Lung (tissue), 12 donors: Measurements from ENCODE around the gene SCAMP4. TPM values are rescaled to one million over a fixed set of nuclear protein-coding genes. Genes with fewer than 3 reads are reported as not detected.

ENCODE experiments used
- ATAC-seq: fragments of 200-7000 bp; cut with Tn5 transposase; one replicate; pipeline ENCODE4 v1.9.1; 2020; ENCODE audit warnings: moderate number of reproducible peaks; ENCODE audit not compliant: insufficient read depth, low FRiP score
- DNase-seq, 3 donors: peaks; one replicate each; pipeline ENCODE4 v3.0.0-alpha.2; 2013 to 2017
- H3K27ac ChIP-seq, 2 donors: one replicate each; pipeline ENCODE4 v1.5.1; 2013; ENCODE audit warnings: mild to moderate bottlenecking in 2 of 2, moderate library complexity in 2 of 2, control low read depth in 1 of 2, inconsistent platforms in 1 of 2, low read depth in 1 of 2, low read length in 1 of 2
- H3K27me3 ChIP-seq, 3 donors: one replicate each; pipeline ENCODE4 v1.5.1; 2013; ENCODE audit warnings: low read length in 2 of 3; ENCODE audit not compliant: control insufficient read depth in 3 of 3, insufficient read depth in 3 of 3
- H3K36me3 ChIP-seq, 4 donors: one replicate each; pipeline ENCODE4 v1.5.1; 2013; ENCODE audit warnings: low read length in 4 of 4, mild to moderate bottlenecking in 1 of 4, moderate library complexity in 1 of 4; ENCODE audit not compliant: control insufficient read depth in 4 of 4, insufficient read depth in 4 of 4
- H3K4me1 ChIP-seq, 5 donors: one replicate each; pipeline ENCODE4 v1.5.1; 2013; ENCODE audit warnings: low read length in 5 of 5, mild to moderate bottlenecking in 2 of 5, moderate library complexity in 1 of 5; ENCODE audit not compliant: control insufficient read depth in 5 of 5, insufficient read depth in 5 of 5
- H3K4me3 ChIP-seq: one replicate; pipeline ENCODE4 v1.5.1; 2013; ENCODE audit warnings: mild to moderate bottlenecking, control low read depth, moderate library complexity
- H3K9ac ChIP-seq, 2 donors: one replicate each; pipeline ENCODE4 v1.5.1; 2013; ENCODE audit warnings: low read length in 2 of 2, control low read depth in 1 of 2; ENCODE audit not compliant: insufficient read depth in 1 of 2
- H3K9me3 ChIP-seq, 4 donors: one replicate each; pipeline ENCODE4 v1.5.1; 2013; ENCODE audit warnings: low read length in 3 of 4, mild to moderate bottlenecking in 1 of 4, moderate library complexity in 1 of 4; ENCODE audit not compliant: control insufficient read depth in 4 of 4, insufficient read depth in 3 of 4
- CTCF ChIP-seq: IDR thresholded peaks from 2 replicates; pipeline ENCODE4 v1.5.1; 2012; ENCODE audit warnings: mild to moderate bottlenecking; ENCODE audit errors: control extremely low read depth, extremely low read depth
- WGBS, 2 donors: extraction: QIAGEN DNeasy Blood & Tissue Kit; methylation state at CpG; one replicate each; pipeline ENCODE4 v1.1.7; 2013; 5-methylcytosine and 5-hydroxymethylcytosine counted together
- polyA plus RNA-seq, 2 donors: library from polyadenylated mRNA; stranded (reverse); fragments of 200-250 nt; gene quantifications; one replicate each; pipeline ENCODE4 v1.2.1, GENCODE V29; 2013
- total RNA-seq, 2 donors: library from RNA; depleted of rRNA in 1 of 2; stranded (reverse); fragments of >200 nt in 1 of 2; gene quantifications; one replicate each; pipeline ENCODE4 v1.2.1, GENCODE V29; 2014 to 2021
- donor health status: control.
- donor health status: control.
- donor health status: Bipolar disorder and iron deficiency.
- donor health status: healthy.
- donor health status: DM: yes; HTN: yes; CAD: no.

The SCAMP4 gene
- total and polyA plus RNA-seq, 4 donors: 45.7 to 86.6 (median 56.2) TPM

GRCh38 chr19:1949304-1950101 is 44.3 kb downstream of the SCAMP4 start:
- no peaks in the 10 kb centered on the region for H3K9me3 ChIP-seq
- no peak for TF ChIP-seq CTCF
- DNase-seq: no peak
- no peak for ATAC-seq
- peaks cover 0 to 5% (median 0%) of the 10 kb centered on the region in 5 donors for H3K4me1 ChIP-seq
- no peak overlapping the region for H3K4me3 ChIP-seq
- H3K27me3 ChIP-seq: no peaks in the 10 kb centered on the region
- 94 to 95% methylated on average over 44 of the region's 44 CpGs for WGBS, 2 donors
- H3K9ac ChIP-seq: no peak overlapping the region
- no peak overlapping the region for H3K27ac ChIP-seq
- peaks cover 0 to 22% (median 2%) of the 10 kb centered on the region in 4 donors for H3K36me3 ChIP-seq

GRCh38 chr19:1950640-1951039 is 45.4 kb downstream of the SCAMP4 start:
- H3K27ac ChIP-seq: no peak overlapping the region
- 98 to 99% methylated on average over 16 of the region's 16 CpGs for WGBS, 2 donors
- no peak for DNase-seq

GRCh38 chr19:1952635-1953034 is 47.4 kb downstream of the SCAMP4 start:
- no peak overlapping the region for H3K9ac ChIP-seq
- H3K27me3 ChIP-seq: no peaks in the 10 kb centered on the region
- no peak overlapping the region for H3K27ac ChIP-seq
- TF ChIP-seq CTCF: no peak
- DNase-seq (no peak), ATAC-seq (no peak)
- 91 to 94% methylated on average over 21 of the region's 21 CpGs for WGBS, 2 donors
- no peaks in the 10 kb centered on the region for H3K9me3 ChIP-seq
- H3K4me3 ChIP-seq: no peak overlapping the region
- H3K36me3 ChIP-seq: peaks cover 0 to 26% (median 2%) of the 10 kb centered on the region in 4 donors
- peaks cover 0 to 1% (median 0%) of the 10 kb centered on the region in 5 donors for H3K4me1 ChIP-seq

More at GRCh38 chr19:1950640-1951039, 45.4 kb downstream of the SCAMP4 start:
- Histone ChIP-seq H3K27me3 (no peaks in the 10 kb centered on the region), H3K4me3 (no peak overlapping the region), H3K36me3 (peaks cover 0 to 23% (median 2%) of the 10 kb centered on the region in 4 donors), H3K9me3 (no peaks in the 10 kb centered on the region), H3K9ac (no peak overlapping the region), H3K4me1 (peaks cover 0 to 3% (median 0%) of the 10 kb centered on the region in 5 donors)
- TF ChIP-seq CTCF: no peak
- ATAC-seq: no peak
